Kidney glomerular epithelial cell (primary cell): ENCODE data around the gene SLFN14.
"Not testable (repeated sequence)": the region's sequence is repeated elsewhere in the genome, so short reads cannot be mapped to it uniquely, and the experiment has no call there.

ENCODE experiments used
- DNase-seq: peaks from one replicate; lab custom pipeline; 2025; lab: John Stamatoyannopoulos, UW

The SLFN14 gene

GRCh38 chr17:35560703-35561102 lies at the start of gene SLFN14:
SLFN14 (minus strand) TSS chr17:35560819; CDS start chr17:35558062, 2,757 bp downstream.
- DNase-seq = no peak

DNA sequence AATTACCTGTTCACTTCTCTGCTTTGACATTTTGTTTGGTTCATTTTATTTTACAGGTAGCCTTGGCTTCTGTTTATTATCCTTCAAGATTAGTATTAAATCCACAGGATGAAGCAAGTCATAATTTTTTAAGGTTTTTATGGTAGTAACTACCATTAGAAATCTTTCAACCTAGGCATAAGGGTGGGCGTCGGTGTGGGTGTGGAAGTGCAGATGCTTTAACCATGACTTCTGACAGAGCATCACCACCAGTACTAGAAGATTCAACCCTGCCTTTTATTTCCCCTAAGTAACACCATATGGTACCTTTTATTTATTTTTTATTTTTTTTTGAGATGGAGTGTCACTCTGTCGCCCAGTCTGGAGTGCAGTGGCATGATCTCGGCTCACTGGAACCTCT lies 49.2 kb upstream of the SLFN14 start:
- DNase-seq = no peak

DNA sequence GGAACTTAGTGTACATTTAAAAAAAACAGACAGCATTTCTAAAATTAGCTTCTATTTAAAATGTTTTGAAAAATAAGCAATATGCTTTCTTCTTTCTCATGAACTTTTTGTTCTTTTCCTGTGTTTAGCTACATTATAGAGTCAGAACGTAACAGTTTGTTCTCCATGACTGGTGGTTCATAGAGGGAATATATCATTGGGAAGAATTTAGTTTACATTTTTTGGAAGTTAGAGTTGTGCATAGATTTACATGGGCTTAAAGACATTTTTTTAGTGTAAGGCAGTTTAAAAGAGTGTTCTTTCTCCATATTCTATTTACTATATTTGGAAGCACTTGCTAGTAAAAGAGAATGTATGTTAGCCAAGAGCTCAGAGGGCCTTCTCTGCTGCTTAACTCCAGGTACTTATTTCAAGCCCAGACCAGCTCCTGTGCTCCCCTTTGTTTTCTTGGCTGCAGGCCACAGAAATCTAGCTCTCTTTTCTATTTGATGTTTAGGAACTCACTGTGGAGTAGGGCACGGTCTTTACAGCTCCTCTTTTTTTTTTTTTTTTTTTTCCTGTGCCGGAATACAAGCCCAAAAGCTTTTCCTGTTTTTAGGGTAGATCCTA lies 46.7 kb upstream of the SLFN14 start:
- DNase-seq = no peak

- DNase-seq = no peak
Measured at GRCh38 chr17:35605678-35606077, 45.1 kb upstream of the SLFN14 start.

GRCh38 chr17:35603674-35604073 lies 43.1 kb upstream of the SLFN14 start:
- no peak for DNase-seq

DNA sequence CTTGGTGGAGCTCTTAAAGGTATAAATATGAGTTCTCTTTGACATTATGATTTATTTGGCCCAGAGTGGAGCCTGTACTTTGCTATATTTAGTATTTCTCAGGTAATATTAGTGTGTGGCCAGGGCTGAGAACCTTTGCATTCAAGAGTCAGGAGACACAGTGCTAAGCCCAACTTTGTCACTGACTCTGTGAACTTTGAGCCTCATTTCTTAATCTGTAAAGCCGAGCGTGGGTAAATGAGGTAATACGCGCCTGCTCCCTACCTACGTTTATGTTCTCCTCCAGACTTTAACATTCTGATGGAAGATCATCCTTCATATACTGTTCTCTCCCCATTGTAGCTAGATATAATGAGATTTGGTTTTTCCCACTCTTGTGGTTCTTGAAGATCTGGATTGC lies 37.0 kb upstream of the SLFN14 start:
- DNase-seq = no peak

DNA sequence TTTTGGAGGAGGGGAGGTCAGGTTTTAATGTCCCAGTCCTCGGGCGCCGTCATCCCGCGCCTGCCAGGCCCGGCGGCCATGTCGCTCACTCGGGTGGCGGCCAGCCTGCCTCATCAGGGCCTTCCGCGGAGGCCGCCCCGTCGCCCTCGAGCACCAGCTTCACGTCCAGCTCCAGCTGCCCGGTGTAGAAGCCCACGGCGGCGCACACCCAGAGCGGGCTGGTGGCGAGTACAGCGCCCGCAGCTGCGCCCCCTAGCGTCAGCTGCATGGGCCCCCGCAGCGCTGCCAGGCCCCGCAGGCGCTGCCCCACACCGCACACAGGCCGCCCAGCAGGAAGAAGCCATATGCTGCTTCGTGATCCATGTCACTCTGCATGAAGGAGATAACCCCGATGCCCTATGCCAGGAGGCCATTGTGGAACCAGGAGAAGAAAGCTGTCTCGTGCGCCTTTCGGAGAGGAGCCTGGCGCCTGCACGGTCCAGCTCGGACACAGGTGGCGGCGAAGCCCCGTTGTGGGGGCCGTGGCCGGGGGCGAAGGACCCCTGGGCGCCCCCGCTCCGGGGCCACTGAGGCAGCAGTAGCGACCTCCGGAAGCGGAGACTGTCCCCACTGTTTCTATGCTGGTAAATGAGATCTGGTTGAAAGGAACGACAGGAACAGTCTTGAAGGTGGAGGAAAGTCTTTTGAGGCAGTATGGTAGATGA lies 36.1 kb upstream of the SLFN14 start:
- DNase-seq = no peak

DNA sequence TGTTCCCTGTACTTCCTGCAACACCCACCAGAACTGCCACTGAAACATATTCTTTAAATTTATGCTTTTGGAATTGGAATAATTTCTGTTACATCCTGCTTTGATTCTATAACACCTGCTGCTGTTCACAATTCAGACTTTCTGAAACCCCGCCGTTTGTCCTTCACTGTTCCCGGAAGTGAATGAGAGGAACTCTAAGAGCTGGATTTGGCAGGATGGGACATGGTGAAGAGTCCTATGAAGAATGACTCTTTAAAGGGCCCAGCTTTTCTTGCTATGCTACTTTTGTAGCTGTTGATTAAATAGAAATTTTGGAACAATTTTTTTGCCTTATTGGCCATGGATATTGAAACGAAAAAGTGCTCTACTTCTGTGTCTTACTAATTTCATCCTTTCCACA lies 35.5 kb upstream of the SLFN14 start:
- no peak for DNase-seq

GRCh38 chr17:35588196-35588920 lies 27.7 kb upstream of the SLFN14 start:
- peak; percentile 83 for DNase-seq

- DNase-seq = peak; percentile 91
Measured at GRCh38 chr17:35587074-35587961, 26.7 kb upstream of the SLFN14 start, which contains the start of gene AP2B1. AP2B1 (plus strand) TSS chr17:35587322; CDS start chr17:35594031, 6,709 bp downstream.

DNA sequence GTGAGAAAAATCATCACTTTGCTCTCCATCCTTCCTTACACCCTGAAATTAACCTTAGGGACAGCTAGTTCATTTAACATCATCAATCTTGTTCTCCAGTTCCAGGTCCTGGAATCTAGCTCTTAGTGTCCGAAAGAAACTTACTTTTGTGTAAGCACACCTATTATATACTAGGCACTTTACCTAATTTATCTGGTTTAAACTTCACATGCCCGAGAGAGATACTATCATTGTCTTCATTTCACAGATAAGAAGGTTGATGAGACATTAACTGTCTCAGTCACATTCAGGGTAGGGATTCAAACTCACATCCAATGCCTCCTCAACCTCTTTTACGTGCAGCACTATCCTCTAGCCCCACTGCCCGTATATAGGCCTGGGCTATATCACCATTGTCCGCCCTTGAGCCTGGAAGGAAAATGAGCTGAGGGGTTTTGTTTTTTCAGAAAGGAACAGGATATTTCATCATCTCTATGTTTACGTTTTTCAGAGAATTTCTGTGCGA lies 26.0 kb upstream of the SLFN14 start:
- DNase-seq = no peak

GRCh38 chr17:35584061-35584460 lies 23.4 kb upstream of the SLFN14 start:
- no peak for DNase-seq

DNA sequence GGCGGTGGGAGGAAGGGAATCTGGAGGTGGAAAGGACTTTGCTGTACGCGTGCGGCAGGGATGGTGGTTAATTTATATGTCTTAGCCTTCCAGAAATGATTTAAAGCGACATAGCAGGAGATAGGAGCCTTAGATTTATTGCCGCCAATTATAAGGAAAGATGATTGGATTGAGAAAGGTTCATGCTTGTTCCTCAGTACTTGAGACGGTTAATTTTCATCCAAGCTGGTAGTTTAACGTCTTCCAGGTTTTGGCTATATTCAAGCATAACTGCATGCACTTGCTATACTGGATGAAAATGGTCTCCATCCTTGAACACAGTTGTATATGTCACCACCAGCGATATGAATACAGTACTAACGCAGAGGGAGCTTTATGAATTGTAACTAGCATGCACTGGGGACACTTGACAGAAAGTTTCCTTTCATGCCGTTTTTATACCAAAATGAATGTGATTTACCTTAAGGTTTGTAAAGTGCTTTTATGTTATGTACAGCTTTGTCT lies 18.4 kb upstream of the SLFN14 start:
- no peak for DNase-seq

DNA sequence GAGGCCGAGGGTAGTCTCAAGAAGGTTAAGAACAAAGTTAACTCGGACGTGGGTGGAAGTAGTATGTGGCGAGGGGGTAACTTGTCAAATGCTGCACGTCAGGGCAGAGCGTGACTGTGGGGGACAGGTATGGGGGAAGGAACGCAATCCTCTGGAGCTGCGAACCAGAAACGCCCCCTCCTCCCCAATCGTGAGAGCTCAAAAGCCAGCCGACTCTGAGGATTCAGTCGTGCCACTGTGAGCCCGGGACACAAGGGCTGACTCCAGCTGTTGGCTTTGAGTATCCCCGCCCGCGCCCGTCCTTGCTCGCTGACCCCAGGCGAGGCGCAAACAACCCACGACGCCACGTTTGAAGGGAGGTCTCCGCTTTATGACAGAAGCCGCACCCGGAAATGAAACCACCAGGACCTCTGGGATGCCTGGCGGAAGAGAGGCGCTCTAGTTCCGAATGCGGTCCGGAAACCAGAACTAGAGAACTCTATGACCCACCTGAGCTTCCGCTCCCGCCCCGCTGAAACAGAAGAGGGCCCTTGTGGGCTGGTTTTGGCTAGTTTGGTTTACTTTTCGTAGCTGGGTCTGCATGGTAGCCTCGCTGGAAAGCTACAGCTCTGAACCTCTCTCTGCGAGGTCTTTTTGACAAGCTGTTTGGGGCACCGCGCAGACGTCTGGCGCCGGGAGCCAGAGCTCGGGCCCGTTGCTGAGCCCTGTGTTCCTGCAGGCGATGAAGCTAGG lies 17.7 kb upstream of the SLFN14 start, which contains the start of gene PEX12:
Gene PEX12 (minus strand): TSS at position 375 of the 732 bp plus-strand sequence. CDS start 550 bp downstream, outside the sequence.
- DNase-seq = peak; percentile 85

GRCh38 chr17:35577830-35578196 lies 17.2 kb upstream of the SLFN14 start:
- no peak for DNase-seq

DNA sequence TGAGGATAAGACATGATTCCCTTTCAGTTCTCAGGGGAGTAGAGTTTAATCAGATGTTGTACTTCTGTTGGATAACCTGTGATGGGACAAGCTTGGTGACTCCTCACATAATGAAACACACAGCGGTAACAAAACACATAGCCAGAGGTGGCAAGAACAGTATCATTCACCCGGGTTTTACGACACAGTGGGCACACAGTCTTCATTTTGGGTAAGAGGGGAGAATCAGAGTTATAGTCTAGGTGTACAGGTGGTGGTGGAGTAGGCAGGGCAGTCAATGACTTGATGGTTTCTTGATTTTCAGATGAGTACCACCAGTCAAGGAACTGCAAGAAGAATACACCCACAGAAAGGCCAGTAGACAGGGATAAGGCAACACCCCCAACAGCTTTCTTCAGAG lies 15.1 kb upstream of the SLFN14 start:
- no peak for DNase-seq

DNA sequence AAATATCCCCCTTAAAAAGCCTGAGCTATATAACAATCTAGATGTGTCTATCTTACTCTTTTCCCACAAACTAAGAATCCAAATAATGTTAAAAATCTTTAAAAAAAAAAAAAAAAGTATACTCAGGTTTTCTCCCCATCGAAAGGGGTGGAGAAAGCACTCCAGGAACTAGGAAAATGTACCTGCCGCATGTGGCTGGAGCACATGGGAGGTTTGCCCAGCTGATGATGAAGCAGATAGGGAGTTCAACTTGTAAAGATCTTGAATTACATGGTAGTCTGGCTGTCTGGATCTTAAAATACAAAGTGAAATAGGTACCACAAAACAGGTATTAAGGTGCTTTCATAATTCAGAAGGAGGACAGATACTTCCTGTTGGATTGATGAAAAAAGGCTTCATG lies 8.8 kb upstream of the SLFN14 start:
- no peak for DNase-seq

GRCh38 chr17:35568561-35568960 lies 7.9 kb upstream of the SLFN14 start:
- peak; percentile 48 for DNase-seq

DNA sequence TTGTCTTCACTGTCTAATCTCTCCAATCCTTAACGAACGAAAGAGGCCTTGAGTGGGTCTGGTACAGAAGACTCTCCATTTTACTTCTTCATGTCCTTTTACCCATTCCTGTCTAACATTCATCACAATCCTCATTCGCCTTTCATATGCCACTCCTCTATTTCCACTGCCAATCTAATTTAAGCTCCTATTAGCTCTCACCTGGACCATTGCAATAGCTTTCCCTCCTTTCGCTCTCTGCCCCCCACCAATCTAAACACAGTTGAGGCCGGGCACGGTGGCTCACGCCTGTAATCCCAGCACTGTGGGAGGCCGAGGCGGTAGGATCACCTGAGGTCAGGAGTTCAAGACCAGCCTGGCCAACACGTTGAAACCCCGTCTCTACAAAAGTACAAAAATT lies 6.3 kb upstream of the SLFN14 start:
- no peak for DNase-seq

DNA sequence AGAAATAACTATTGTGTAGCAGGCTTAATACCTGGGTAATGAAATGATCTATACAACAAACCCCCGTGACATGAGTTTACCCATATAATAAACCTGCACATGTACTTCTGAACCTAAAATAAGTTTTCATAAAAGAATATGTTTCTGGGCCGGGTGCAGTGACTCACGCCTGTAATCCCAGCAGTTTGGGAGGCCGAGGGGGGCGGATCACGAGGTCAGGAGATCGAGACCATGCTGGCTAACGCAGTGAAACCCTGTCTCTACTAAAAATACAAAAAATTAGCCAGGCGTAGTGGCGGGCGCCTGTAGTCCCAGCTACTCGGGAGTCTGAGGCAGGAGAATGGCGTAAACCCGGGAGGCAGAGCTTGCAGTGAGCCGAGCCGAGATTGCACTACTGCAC lies 2.6 kb upstream of the SLFN14 start:
- DNase-seq = not testable (repeated sequence)
